PC-3 (cell line): ENCODE results near the gene XCR1. TPM values are rescaled to one million over a fixed set of nuclear protein-coding genes. Genes with fewer than 3 reads are reported as not detected.

Experiments
- ATAC-seq: fragments of 200-7000 bp; cut with Tn5 transposase; 2 replicates; pipeline ENCODE4 v1.9.1; 2020; ENCODE audit warnings: mild to moderate bottlenecking, moderate library complexity
- BruUV-seq: library from RNA; stranded (reverse); fragments of 400-500 nt; replicated peaks from 2 replicates; lab custom pipeline; 2021; lab: Mats Ljungman, UMichigan
- CTCF ChIA-PET: fragments of 300-600 bp; sonication (Branson Sonifier 250); formaldehyde crosslinking; loops from one replicate; lab custom pipeline; 2022; ENCODE audit warnings: antibody characterized with exemption; lab: Charles Lee
- POLR2A ChIA-PET: fragments of 300-600 bp; sonication (Branson Sonifier 250); formaldehyde crosslinking; loops from one replicate; lab custom pipeline; 2022; ENCODE audit warnings: antibody characterized with exemption; ENCODE audit not compliant: unreplicated experiment; lab: Charles Lee
- DNase-seq: peaks from one replicate; pipeline ENCODE4 v3.0.0-alpha.2; 2015
- H2AFZ ChIP-seq: fragments of 300-600 bp; sonication (generic); 2 replicates; pipeline ENCODE4 v1.6.0; 2016; ENCODE audit warnings: antibody characterized with exemption, low read length
- H3F3A ChIP-seq: fragments of 300-600 bp; sonication (generic); one replicate; pipeline ENCODE4 v1.6.0; 2017; ENCODE audit warnings: antibody characterized with exemption, low read length, control low read depth, mild to moderate bottlenecking; ENCODE audit not compliant: unreplicated experiment
- H3K27ac ChIP-seq: fragments of 300-600 bp; sonication (generic); 2 replicates; pipeline ENCODE4 v1.5.1; 2016; ENCODE audit warnings: mild to moderate bottlenecking, low read length
- H3K27me3 ChIP-seq: fragments of 300-600 bp; sonication (generic); 2 replicates; pipeline ENCODE4 v1.6.1; 2016; ENCODE audit warnings: low read length, mixed read lengths
- H3K36me3 ChIP-seq: fragments of 300-600 bp; sonication (generic); 2 replicates; pipeline ENCODE4 v1.6.1; 2016; ENCODE audit warnings: low read depth, mixed run types, low read length, mixed read lengths
- H3K4me1 ChIP-seq: fragments of 300-600 bp; sonication (generic); 2 replicates; pipeline ENCODE4 v1.5.1; 2016; ENCODE audit warnings: low read length; ENCODE audit not compliant: insufficient read depth
- H3K4me2 ChIP-seq: fragments of 300-600 bp; sonication (generic); 2 replicates; pipeline ENCODE4 v1.6.0; 2016; ENCODE audit warnings: low read length
- H3K4me3 ChIP-seq: fragments of 300-600 bp; sonication (generic); 2 replicates; pipeline ENCODE4 v1.5.1; 2016; ENCODE audit warnings: mild to moderate bottlenecking, low read length, mixed read lengths
- H3K79me2 ChIP-seq: fragments of 300-600 bp; sonication (generic); 2 replicates; pipeline ENCODE4 v1.6.1; 2017; ENCODE audit warnings: low read length, mixed read lengths
- H3K9ac ChIP-seq: fragments of 300-600 bp; sonication (generic); 2 replicates; pipeline ENCODE4 v1.6.0; 2016; ENCODE audit warnings: mild to moderate bottlenecking, low read length
- H3K9me2 ChIP-seq: fragments of 300-600 bp; sonication (generic); replicated peaks from 2 replicates; pipeline ENCODE4 v1.6.1; 2016; ENCODE audit warnings: mixed run types, low read length, mixed read lengths
- H3K9me3 ChIP-seq: fragments of 300-600 bp; sonication (generic); 2 replicates; pipeline ENCODE4 v1.6.1; 2016; ENCODE audit warnings: low read length, mixed read lengths
- H4K20me1 ChIP-seq: fragments of 300-600 bp; sonication (generic); 2 replicates; pipeline ENCODE4 v1.6.1; 2016; ENCODE audit warnings: low read length, mixed read lengths
- EZH2 ChIP-seq: fragments of 300-600 bp; sonication (generic); IDR thresholded peaks from one replicate; pipeline ENCODE4 v1.6.1; 2017; ENCODE audit warnings: antibody characterized with exemption, mild to moderate bottlenecking, low read length; ENCODE audit not compliant: unreplicated experiment
- EZH2phosphoT487 ChIP-seq: fragments of 300-600 bp; sonication (generic); IDR thresholded peaks from 2 replicates; pipeline ENCODE4 v1.6.1; 2018; ENCODE audit warnings: mild to moderate bottlenecking, antibody characterized with exemption, low read length, borderline replicate concordance
- intact Hi-C: fragments of 100-400 bp; cut with micrococcal nuclease; formaldehyde crosslinking; loops from 2 replicates; pipeline ENCODE4 v1.9.0; 2023
- total RNA-seq: library from RNA; depleted of rRNA; stranded (reverse); fragments of >200 nt; gene quantifications from 2 replicates; pipeline ENCODE4 v1.2.3, GENCODE V29; 2014
- TF ChIP-seq, protein P1 (sequence below): fragments of 300-600 bp; sonication (generic); conservative IDR thresholded peaks from 2 replicates; pipeline ENCODE4 v1.5.1; 2017; ENCODE audit warnings: antibody characterized with exemption, low read depth, mild to moderate bottlenecking, low read length

The XCR1 gene
- total RNA-seq, 1 experiment from 2014 or later = not detected

DNA sequence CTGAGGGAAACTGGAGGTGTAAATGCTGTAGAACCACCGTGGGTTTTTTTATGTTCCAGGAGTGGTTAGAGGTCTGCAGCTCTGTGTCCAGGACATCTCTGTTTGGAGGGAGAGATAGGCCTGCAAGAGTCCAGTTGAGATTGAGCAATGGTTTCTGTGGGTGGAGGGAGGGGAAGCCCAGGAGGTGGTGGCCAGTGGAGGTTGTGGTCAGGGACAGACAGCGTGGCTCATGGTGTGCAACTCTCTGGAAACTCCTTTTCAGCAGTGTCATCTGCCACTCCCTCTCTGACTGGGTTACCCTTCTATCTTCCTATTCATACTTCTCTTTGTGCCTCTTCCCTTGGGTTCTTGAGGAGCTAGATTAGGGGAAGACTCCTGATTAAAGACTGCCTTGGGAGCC, 9.6 kb downstream of the XCR1 start:
- DNase-seq (no peak), ATAC-seq (no peak)
- H3K9me3 ChIP-seq = no peaks in the 10 kb centered on the region
- H3K36me3 ChIP-seq = no peaks in the 10 kb centered on the region
- no peaks in the 10 kb centered on the region for H3K9me2 ChIP-seq
- ChIA-PET CTCF (no interaction called here), POLR2A (interaction anchor here (0.6 kb wide), 1 partner anchor 54 kb away, joined by 3 read pairs; no protein-coding TSS in a partner anchor)
- H3K4me1 ChIP-seq = no peaks in the 10 kb centered on the region
- H3K27ac ChIP-seq = no peak overlapping the region
- no peaks in the 10 kb centered on the region for H4K20me1 ChIP-seq
- H3K9ac ChIP-seq = no peak overlapping the region
- H3F3A ChIP-seq = no peaks in the 10 kb centered on the region
- H3K4me2 ChIP-seq = no peak overlapping the region
- H3K27me3 ChIP-seq = no peaks in the 10 kb centered on the region
- no peaks in the 10 kb centered on the region for H3K79me2 ChIP-seq
- BruUV-seq = no TSS peak
- intact Hi-C loops = no loop called here
- no peak overlapping the region for H3K4me3 ChIP-seq
- no peak overlapping the region for H2AFZ ChIP-seq
- TF ChIP-seq EZH2 (no peak), EZH2phosphoT487 (no peak)
- TF ChIP-seq, protein P1, sequence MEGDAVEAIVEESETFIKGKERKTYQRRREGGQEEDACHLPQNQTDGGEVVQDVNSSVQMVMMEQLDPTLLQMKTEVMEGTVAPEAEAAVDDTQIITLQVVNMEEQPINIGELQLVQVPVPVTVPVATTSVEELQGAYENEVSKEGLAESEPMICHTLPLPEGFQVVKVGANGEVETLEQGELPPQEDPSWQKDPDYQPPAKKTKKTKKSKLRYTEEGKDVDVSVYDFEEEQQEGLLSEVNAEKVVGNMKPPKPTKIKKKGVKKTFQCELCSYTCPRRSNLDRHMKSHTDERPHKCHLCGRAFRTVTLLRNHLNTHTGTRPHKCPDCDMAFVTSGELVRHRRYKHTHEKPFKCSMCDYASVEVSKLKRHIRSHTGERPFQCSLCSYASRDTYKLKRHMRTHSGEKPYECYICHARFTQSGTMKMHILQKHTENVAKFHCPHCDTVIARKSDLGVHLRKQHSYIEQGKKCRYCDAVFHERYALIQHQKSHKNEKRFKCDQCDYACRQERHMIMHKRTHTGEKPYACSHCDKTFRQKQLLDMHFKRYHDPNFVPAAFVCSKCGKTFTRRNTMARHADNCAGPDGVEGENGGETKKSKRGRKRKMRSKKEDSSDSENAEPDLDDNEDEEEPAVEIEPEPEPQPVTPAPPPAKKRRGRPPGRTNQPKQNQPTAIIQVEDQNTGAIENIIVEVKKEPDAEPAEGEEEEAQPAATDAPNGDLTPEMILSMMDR = no peak

DNA sequence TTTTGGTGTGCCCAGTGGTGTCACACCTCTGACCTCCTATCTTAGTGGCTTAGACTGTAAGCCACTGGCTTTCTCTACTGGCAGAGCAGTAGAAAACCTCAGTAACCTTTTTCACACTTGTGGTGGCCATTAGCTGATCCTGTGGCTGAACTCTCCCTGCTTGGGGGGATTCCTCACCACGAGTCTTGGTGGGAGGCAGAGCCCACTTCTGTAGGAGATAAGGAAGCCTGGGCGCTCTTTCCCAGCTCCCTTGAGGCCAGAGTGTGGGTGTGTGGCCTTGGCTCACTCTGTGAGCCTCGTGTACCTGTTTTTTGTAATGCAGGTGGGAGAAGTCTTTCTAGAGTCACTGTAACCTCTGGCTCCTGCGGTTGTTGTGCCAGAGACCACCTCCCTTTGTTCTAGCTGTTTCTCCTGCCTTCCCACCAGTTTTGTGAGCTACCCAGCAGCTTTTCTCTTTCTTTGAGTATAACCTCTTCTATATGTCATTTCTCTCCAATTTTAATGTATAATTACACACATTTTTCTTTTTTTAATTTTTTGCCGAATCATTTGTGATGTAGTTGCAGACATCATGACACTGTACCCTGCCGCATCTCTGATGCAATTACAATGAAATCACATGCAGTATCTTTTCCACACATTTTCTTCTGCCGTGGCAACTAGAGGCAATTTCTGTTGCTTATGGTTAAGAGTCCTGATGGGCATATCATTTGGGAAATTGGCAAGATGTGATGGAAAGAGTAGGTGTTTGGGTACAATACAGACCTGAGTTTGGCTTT, 13.8 kb downstream of the XCR1 start:
- Histone ChIP-seq H3K9me2 (no peaks in the 10 kb centered on the region), H3K9me3 (no peaks in the 10 kb centered on the region), H4K20me1 (no peaks in the 10 kb centered on the region), H3K79me2 (no peaks in the 10 kb centered on the region), H3F3A (no peaks in the 10 kb centered on the region), H3K4me1 (no peaks in the 10 kb centered on the region), H3K4me2 (no peak overlapping the region), H3K9ac (no peak overlapping the region), H3K27me3 (no peaks in the 10 kb centered on the region), H3K4me3 (no peak overlapping the region), H3K36me3 (no peaks in the 10 kb centered on the region), H3K27ac (no peak overlapping the region), H2AFZ (no peak overlapping the region)
- BruUV-seq = no TSS peak
- intact Hi-C loops = no loop called here
- no peak for ATAC-seq
- TF ChIP-seq, protein P1 = no peak
- TF ChIP-seq EZH2phosphoT487 = no peak
- TF ChIP-seq EZH2 = no peak
- ChIA-PET POLR2A (no interaction called here), CTCF (no interaction called here)
- no peak for DNase-seq

DNA sequence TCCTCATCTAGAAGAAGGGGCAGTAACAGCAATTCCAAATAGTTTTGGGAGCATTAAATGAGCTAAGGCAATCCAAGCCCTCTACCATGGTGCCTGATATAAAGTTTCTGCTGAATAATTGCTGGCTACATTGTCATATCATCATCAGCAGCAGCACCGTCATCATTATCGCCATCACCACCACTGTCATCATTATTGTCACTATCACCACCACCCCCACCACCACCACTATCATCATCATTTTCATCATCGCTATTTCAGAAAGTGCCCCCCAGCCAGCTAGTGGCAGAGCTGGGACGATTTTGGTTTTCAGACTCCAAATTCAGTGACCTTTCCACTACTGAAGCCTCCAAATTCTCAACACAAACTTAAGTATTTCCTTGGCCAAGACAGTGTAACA, 15.0 kb downstream of the XCR1 start:
- H4K20me1 ChIP-seq = no peaks in the 10 kb centered on the region
- no peaks in the 10 kb centered on the region for H3K9me3 ChIP-seq
- no peaks in the 10 kb centered on the region for H3K9me2 ChIP-seq
- no peak for ATAC-seq
- H3F3A ChIP-seq = no peaks in the 10 kb centered on the region
- H3K4me3 ChIP-seq = no peak overlapping the region
- no peak overlapping the region for H3K4me2 ChIP-seq
- intact Hi-C loops = no loop called here
- peaks cover 2% of the 10 kb centered on the region; the same call in 1 of the 2 replicates for H3K4me1 ChIP-seq
- no peak overlapping the region for H2AFZ ChIP-seq
- H3K27ac ChIP-seq = no peak overlapping the region
- DNase-seq = no peak
- no peaks in the 10 kb centered on the region for H3K36me3 ChIP-seq
- POLR2A ChIA-PET = no interaction called here
- CTCF ChIA-PET = no interaction called here
- no TSS peak for BruUV-seq
- TF ChIP-seq, protein P1 = no peak
- TF ChIP-seq EZH2phosphoT487 = no peak
- TF ChIP-seq EZH2 = no peak
- no peak overlapping the region for H3K9ac ChIP-seq
- H3K79me2 ChIP-seq = no peaks in the 10 kb centered on the region
- H3K27me3 ChIP-seq = no peaks in the 10 kb centered on the region
